Smooth muscle cell of the brain vasculature (primary cell): ENCODE data around the gene RBM47.

Experiments
- DNase-seq: peaks from one replicate; pipeline ENCODE4 v3.0.0-alpha.2; 2012; ENCODE audit warnings: low read depth, low spot score

The RBM47 gene

DNA sequence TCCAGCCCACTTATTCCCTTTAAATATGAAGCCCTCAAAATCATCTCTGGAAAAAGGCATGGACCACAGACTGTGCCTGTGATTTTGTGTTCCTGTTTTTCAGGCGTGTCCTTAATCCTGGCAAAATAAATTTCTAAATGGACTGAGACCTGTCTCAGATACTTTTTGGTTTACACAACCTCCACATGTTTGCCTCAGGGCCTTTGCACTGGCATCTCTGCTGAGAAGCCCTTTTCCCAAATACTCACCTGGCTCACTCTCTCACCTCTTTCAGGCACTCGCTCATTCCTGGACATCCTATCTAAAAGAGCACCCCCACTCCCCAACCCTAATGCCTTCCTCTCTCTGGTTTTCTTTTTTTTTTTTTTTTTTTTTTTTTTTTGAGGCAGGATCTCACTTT, 254.0 kb downstream of the RBM47 start:
- DNase-seq, result no peak

DNA sequence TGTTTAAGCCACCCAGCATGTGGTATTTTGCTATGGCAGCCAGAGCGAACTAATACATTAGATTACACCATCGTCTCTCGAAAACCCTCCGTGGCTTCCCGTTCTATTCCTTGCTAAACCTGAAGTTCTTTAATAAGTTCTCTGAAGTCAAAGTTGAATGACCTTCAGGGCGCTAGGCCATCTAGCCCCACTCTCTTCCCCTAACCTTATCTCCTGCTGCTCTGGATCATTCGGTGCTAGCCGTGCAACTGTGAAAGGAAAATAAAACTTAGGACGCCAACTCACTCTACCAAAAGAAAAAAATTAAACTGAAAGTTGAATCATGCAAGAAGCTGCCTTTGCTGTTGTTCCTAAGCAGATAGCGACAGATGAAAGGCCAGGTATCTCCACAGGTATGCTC, 254.6 kb downstream of the RBM47 start:
- DNase-seq, result no peak

- no peak for DNase-seq
These were observed 256.0 kb downstream of the RBM47 start for GRCh38 chr4:40373636-40374035.
